Epithelial cell of proximal tubule (primary cell): ENCODE results near the gene EPHB2. TPM values are rescaled to one million over a fixed set of nuclear protein-coding genes. Genes with fewer than 3 reads are reported as not detected.
"Not testable (repeated sequence)": the region's sequence is repeated elsewhere in the genome, so short reads cannot be mapped to it uniquely, and the experiment has no call there.

ENCODE experiments used
- DNase-seq: peaks from one replicate; pipeline ENCODE4 v3.0.0-alpha.2; 2011; ENCODE audit warnings: low read depth
- H3K4me3 ChIP-seq: 2 replicates; pipeline ENCODE4 v1.5.1; 2011; ENCODE audit warnings: low read depth, mild to moderate bottlenecking, low read length
- total RNA-seq: library from RNA; depleted of rRNA; stranded (reverse); fragments of >200 nt; gene quantifications from 2 replicates; pipeline ENCODE4 v1.2.3, GENCODE V29; 2015
- TF ChIP-seq, protein P1 (sequence below): conservative IDR thresholded peaks from 2 replicates; pipeline ENCODE4 v1.5.1; 2012; ENCODE audit warnings: low read depth, mild to moderate bottlenecking, low read length

Gene EPHB2
- total RNA-seq, 1 donor from 2014 or later: 47.8 TPM

DNA sequence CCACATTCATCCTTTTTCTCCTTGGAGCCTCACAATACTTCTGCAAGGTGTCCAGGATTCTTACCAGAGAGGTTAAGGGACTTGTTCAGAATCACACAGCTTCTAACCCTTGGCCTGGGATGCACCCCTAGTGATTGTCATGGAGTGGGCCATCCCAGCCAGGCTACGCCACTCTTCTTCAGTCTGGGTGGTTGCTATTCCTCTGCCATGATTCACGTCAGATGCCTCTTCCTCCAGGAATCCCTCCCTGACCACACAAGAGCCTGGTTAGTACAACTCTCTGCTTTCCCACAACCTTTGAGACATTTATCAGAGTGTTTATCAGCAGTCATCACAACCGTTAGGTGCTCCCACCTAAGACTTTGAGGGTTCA, 121.8 kb downstream of the EPHB2 start:
- DNase-seq: peak; percentile 27
- H3K4me3 ChIP-seq: no peak overlapping the region
- TF ChIP-seq, protein P1, sequence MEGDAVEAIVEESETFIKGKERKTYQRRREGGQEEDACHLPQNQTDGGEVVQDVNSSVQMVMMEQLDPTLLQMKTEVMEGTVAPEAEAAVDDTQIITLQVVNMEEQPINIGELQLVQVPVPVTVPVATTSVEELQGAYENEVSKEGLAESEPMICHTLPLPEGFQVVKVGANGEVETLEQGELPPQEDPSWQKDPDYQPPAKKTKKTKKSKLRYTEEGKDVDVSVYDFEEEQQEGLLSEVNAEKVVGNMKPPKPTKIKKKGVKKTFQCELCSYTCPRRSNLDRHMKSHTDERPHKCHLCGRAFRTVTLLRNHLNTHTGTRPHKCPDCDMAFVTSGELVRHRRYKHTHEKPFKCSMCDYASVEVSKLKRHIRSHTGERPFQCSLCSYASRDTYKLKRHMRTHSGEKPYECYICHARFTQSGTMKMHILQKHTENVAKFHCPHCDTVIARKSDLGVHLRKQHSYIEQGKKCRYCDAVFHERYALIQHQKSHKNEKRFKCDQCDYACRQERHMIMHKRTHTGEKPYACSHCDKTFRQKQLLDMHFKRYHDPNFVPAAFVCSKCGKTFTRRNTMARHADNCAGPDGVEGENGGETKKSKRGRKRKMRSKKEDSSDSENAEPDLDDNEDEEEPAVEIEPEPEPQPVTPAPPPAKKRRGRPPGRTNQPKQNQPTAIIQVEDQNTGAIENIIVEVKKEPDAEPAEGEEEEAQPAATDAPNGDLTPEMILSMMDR: no peak

- H3K4me3 ChIP-seq: no peak overlapping the region
- no peak for DNase-seq
- TF ChIP-seq, protein P1: no peak
Observed at GRCh38 chr1:22833699-22834098, 123.1 kb downstream of the EPHB2 start.

- not testable (repeated sequence) for H3K4me3 ChIP-seq, DNase-seq
Observed at GRCh38 chr1:22834420-22834819, 123.8 kb downstream of the EPHB2 start.

DNA sequence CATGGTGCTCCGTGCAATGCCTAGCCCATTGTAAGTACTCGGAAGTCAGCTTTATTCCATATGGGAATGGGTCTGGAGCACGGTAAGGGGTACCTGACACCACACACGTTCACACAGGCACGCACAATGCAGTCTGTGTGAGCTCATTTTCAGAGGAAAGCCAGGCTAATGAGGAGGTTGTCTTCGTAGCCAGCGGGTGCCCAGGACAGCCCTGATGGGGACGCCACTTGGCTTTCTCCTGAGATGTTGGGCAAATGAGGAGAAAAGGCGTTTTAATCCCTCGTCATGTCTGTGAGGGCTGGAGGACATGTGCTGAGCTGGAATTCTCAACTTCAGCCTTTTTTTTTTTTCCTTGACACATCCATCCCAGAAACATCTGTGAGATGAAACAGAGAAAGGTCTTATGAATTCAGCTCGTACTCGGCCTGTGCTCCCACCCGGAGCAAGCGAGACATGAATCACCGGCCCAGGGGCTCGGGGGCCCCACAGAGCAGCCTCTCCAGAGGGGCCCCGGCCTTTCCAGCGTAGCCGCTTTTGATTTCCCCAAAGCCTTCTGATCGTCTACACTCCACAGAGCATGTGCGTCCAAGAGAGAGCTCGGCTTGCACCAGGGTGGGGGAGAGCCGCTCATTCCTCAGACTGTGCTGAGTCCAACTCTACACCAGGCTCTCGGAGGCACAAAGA, 125.1 kb downstream of the EPHB2 start:
- no peak overlapping the region for H3K4me3 ChIP-seq
- TF ChIP-seq, protein P1: no peak
- DNase-seq: no peak

- H3K4me3 ChIP-seq: no peak overlapping the region
- DNase-seq: no peak
- TF ChIP-seq, protein P1: no peak
Observed at GRCh38 chr1:22836850-22837249, 126.2 kb downstream of the EPHB2 start.

DNA sequence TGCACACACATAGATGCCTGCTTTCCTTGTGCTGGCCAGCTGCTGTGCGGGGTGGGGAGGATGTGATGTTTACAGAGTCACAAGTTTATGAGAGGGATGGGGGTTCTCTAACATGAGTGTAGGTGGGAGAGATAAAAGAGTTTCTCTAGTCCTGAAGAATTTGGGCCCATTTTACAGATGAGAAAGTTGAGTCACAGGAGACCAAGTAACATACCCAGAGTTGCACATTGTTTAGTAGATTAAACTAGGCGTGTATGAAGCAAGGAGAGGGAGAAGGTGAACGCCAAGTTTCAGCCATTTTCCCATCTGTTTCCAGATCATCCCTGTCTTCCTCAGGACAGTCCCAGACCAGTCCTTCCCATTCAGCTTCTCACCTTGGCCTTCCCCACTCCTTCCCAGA, 126.7 kb downstream of the EPHB2 start:
- no peak overlapping the region for H3K4me3 ChIP-seq
- no peak for DNase-seq
- TF ChIP-seq, protein P1: no peak

GRCh38 chr1:22838965-22839364, 128.3 kb downstream of the EPHB2 start:
- DNase-seq: no peak
- TF ChIP-seq, protein P1: no peak
- H3K4me3 ChIP-seq: no peak overlapping the region
